Keratinocyte (primary cell): ENCODE measurements around the gene SOCS4.

Experiments
- CTCF ChIP-seq, 3 experiments: IDR thresholded peaks in 1 of 3; conservative IDR thresholded peaks in 1 of 3; optimal IDR thresholded peaks in 1 of 3; 2 replicates in 2 of 3; 3 replicates in 1 of 3; pipeline versions ENCODE3 to v1.5.1; 2011; ENCODE audit warnings: low read length in 3 of 3, mild to moderate bottlenecking in 3 of 3, moderate library complexity in 2 of 3, control low read depth in 1 of 3, inconsistent platforms in 1 of 3; ENCODE audit not compliant: insufficient read depth in 2 of 3; ENCODE audit errors: extremely low read depth in 1 of 3
- EZH2 ChIP-seq: IDR thresholded peaks from one replicate; pipeline ENCODE4 v1.6.1; 2012; ENCODE audit warnings: inconsistent platforms, mild to moderate bottlenecking, low read length, moderate library complexity

- TF ChIP-seq CTCF (optimal IDR thresholded peaks at IDR 0.05 in 1 of 3, IDR thresholded peaks at IDR 0.05 in 1 of 3, conservative IDR thresholded peaks at IDR 0.05 in 1 of 3; ENCODE audit: extremely low read depth in 1 of 3, insufficient read depth in 2 of 3, low read length in 3 of 3): no peak
- TF ChIP-seq EZH2: no peak
These were observed 21.9 kb downstream of the SOCS4 start for GRCh38 chr14:55048900-55049436.
